Stimulated activated CD8-positive, alpha-beta memory T cell treated with anti-CD3 and anti-CD28 coated beads, Interleukin-15, amount 100 ng/mL, for 48 hours (primary cell): Measurements from ENCODE around the gene MED31.
"Not testable (repeated sequence)": the region's sequence is repeated elsewhere in the genome, so short reads cannot be mapped to it uniquely, and the experiment has no call there.

Experiments used
- DNase-seq, 2 donors: peaks; one replicate each; pipeline ENCODE4 v3.0.0-alpha.2; 2020; ENCODE audit warnings: low read depth in 2 of 2

The MED31 gene

GRCh38 chr17:6655732-6656361 lies 4.4 kb upstream of the MED31 start:
- not testable (repeated sequence) for DNase-seq

GRCh38 chr17:6654841-6655731 lies 3.7 kb upstream of the MED31 start:
- DNase-seq: no peak

- no peak for DNase-seq
These were observed 581 bp upstream of the MED31 start for GRCh38 chr17:6651919-6652452.

GRCh38 chr17:6648181-6648580 lies 3.2 kb downstream of the MED31 start:
- no peak for DNase-seq

- DNase-seq: no peak
These were observed 7.8 kb downstream of the MED31 start for GRCh38 chr17:6643451-6644125.

- no peak for DNase-seq
These were observed 8.8 kb downstream of the MED31 start for GRCh38 chr17:6642592-6642991.

GRCh38 chr17:6641247-6641863 lies 10.1 kb downstream of the MED31 start:
- DNase-seq: no peak

GRCh38 chr17:6640536-6641246 lies 10.7 kb downstream of the MED31 start, which contains the start of the genes KIAA0753 and TXNDC17:
TSS of gene KIAA0753 (minus strand) at chr17:6640711. CDS start at chr17:6635103, 5,608 bp downstream.
TSS of gene TXNDC17 (plus strand) at chr17:6641060. CDS start at chr17:6641083, 23 bp downstream.
- DNase-seq: peak; percentile 92 to 95

- no peak for DNase-seq
These were observed 11.5 kb downstream of the MED31 start for GRCh38 chr17:6639586-6640535.

GRCh38 chr17:6639014-6639585 lies 12.3 kb downstream of the MED31 start:
- DNase-seq: no peak

GRCh38 chr17:6638046-6638908 lies 13.1 kb downstream of the MED31 start:
- DNase-seq: no peak

GRCh38 chr17:6637458-6637840 lies 14.0 kb downstream of the MED31 start:
- no peak for DNase-seq

- no peak for DNase-seq
These were observed 14.6 kb downstream of the MED31 start for GRCh38 chr17:6636616-6637457.

GRCh38 chr17:6636105-6636504 lies 15.3 kb downstream of the MED31 start:
- DNase-seq: no peak

- DNase-seq: no peak
These were observed 18.1 kb downstream of the MED31 start for GRCh38 chr17:6633263-6633662.

- no peak for DNase-seq
These were observed 18.9 kb downstream of the MED31 start for GRCh38 chr17:6632530-6632929.

GRCh38 chr17:6630390-6630789 lies 21.0 kb downstream of the MED31 start:
- no peak for DNase-seq

- DNase-seq: no peak
These were observed 24.4 kb downstream of the MED31 start for GRCh38 chr17:6627019-6627418.
